GM21529 (cell line): ENCODE measurements around the gene PDZK1.
"Not testable (repeated sequence)": the region's sequence is repeated elsewhere in the genome, so short reads cannot be mapped to it uniquely, and the experiment has no call there.

Experiments
- ATAC-seq: cut with Tn5 transposase; IDR thresholded peaks from one replicate; pipeline ENCODE4 v1.9.1; 2021; ENCODE audit not compliant: unreplicated experiment

The PDZK1 gene

DNA sequence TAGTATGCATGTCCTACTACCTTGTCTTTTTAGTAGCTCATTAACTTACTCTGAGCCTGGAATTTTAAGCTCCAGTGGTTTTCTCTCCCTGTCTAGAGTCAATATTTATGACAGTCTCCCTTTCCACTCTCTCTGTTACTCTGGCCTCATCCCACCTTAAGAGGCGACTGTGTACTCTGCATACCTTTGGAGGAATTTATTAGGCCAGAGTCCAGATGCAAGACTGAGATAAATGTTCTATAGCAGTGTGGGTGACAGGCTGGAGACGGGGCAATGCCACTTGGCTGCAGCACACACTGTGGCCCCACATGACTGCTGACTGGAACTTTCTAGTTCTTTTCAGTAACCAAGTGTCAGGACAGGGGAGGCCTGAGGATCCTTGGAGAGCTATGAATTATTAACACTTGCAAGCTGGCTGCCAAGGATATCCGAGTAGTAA lies 4.1 kb upstream of the PDZK1 start:
- no peak for ATAC-seq

DNA sequence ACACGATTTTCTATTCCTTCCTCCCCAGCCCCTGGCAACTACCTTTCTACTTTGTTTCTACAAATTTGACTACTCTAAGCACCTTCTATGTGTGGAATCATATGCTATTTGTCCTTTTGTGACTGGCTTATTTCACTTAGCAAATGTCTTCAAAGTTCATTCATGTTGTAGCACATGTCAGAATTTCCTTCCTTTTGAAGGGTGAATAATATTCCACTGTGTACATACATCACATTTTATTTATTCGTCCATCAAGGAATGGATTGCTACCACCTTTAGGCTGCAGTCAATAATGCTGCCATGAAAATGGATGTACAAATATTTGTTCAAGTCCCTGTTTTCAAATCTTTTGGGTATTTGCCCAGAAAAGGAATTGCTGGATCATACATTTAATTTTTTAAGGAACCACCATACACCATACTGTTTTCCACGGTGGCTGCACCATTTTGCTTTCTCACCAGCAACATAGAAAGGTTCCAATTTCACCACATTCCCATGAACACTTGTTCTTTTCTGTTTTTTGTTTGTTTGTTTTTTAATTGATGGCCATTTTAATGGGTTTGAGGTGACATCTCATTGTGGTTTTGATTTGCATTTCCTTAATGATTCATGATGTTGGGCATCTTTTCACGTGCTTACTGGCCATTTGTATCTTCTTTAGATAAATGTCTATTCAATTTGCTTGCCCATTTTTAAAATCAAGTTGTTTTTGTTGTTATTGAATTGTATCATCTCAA lies 3.3 kb upstream of the PDZK1 start:
- ATAC-seq, result no peak

DNA sequence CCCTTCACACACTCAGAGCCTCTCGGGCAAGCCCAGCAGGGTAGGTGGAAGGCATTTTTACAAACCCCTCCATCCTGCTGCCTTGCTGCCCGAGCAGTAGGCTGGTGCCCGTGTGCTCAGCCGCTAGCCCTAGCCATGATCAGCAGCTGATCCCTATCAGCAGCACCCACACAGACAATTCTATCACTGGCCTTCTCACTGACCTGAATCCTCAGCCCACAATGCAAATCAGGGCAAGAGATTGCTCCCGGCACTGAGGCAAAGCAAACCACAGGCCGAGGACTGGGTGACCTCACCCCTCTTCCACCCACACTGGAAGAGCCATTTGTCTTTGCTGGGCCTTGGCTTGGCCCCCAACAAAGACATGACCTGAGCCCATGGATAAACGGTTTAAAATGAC lies 895 bp upstream of the PDZK1 start:
- no peak for ATAC-seq

DNA sequence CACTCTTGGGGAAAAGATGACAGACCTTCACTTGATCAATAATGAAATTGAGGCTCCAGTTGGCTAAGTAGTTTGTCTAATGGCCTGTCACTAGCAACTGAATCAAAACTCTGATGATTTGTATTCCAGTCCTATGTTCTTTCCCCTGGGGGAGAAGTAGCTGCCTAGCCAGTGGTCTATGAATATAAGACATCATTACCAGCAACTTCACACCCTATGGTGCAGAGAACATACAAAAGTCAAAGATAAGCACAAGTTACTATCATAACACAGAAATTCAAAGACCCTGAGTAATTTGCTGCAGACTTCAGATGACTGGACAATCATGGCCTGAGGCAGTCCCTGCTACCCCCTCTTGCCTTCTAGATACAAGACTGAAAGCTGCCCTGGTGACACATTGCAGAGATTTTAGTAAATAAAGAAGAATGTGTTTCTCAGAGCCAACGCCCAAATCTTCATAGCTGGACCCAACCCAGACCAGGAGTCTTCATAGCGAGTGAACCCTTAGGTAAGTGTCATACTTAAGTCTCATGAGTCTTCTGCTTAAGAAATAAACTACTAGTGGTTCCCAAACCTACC lies 993 bp downstream of the PDZK1 start:
- no peak for ATAC-seq

DNA sequence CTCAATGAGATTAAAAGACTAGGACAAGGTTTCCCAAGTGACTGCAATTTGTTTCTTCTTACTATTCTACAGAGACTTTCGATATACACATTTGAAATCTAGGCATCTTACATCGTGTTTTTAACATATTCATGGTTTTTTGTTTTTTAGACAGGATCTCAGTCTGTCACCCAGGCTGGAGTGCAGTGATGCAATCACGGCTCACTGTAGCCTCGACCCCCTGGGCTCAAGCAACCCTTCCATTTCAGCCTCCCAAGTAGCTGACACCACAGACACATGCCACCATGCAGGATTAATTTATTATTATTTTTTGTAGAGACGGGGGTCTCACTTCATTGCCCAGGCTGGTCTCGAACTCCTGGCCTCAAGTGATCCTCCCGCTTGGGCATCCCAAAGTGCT lies 1.5 kb downstream of the PDZK1 start:
- ATAC-seq, result no peak

DNA sequence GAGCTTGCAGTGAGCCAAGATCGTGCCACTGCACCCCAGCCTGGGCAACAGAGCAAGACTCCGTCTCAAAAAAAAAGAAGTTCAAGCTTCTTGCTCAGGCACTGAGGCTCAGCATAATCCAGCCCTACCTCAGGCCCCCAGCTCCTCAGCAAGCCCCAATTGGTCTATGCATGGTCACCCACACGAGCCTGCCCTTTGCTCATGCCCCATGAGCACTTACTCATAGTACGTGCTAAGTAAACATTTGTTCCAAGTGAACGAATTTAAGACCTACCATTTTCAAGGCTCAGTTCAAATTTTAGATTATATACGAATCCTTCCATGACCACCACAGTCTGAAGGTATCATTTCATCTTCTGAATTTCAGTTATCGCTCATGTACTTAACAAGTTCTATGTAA lies 4.3 kb downstream of the PDZK1 start:
- no peak for ATAC-seq

DNA sequence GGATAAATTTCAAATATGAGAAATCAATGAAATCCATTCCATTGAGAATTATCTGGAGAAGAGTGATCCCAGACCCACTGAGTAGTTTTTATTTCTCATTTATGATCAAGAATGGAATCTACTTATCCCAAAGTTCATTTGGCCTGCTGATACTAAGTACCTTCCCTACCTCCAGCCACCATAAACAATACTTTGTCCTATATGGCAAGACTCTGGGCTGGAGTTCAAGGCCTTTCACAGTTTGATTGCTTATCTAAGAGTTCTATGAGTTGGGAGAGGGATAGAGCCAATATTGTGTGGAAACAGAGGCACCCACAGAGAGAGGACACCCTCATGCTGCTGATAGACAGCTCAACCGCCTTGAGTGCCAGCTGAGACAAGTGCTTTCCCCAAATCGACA lies 5.1 kb downstream of the PDZK1 start:
- no peak for ATAC-seq

DNA sequence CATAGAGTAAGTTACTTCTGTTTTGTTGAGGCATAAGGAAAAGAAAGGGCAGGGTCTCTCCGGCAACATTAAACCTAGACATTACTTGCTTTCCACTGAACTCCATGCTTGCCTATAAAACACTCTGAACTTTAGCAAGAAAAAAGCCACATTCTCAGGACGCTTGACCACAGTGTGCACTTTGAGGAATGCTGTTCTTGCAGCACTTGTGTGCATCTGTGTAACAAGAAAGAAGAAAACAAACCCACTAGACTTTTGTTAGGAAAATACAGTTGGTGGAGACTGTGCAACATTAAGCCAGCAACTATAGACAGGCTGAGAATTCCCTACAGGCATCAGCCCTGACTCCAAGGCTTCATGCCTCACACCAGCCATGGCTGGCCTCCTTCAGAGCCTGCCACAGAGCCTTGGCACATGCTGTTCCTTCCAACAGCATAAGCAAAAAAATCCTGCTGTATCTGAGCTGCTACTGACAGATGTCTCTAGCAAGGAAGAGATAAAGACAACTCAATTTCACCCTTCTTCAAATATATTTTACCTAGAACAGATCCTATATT lies 5.8 kb downstream of the PDZK1 start:
- no peak for ATAC-seq

DNA sequence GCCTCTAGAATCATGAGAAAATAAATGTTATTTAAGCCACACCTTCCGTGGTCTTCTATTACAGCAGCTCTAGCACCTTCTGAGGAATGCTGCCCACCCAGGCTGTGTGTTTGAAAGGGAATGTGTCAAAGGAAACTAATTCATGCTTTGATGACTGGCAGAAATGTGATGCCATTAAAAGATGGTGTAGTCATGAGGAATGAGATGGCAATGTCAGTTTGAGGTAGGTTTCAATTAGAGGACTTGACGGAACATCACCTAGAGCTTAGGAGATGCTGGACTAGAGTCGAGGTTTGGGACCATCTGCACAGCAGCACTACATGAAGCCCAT lies 10.6 kb downstream of the PDZK1 start:
- ATAC-seq, result no peak

DNA sequence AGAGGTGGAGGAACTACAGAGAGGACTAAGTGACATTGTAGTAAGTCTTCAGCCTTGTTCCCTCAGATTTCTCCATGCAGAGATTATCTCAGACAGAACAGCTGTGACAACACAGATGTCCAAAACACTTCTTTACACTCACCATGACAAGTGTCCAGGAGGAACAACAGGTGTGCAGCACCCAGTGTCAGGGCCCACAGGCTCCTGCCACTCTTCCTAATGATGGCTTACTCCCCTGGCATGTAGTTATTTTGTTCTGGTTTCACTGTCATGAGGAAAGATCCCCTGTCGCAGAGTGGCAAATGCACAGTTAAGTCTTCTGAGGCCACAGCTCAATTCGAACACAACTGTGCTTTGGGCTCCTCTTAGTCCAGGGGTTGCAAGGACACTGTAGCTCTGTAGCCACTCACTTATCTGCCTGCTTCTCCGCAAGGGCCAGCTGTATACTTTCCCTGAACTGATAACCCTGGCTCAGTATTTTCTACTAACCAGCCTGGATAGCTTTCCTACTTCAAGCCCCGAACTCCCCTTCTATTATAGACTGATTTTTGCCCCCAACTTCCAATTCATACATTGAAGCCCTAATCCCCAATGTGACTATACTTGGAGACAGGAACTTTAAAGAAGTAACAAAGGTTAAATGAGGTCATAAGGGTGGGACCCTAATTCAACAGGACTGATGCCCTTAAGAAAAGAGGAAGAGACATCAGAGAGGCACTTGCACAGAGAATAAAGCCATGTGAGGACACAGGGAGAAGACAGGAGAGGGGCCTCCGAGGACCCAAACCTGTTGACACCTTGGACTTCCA lies 11.1 kb downstream of the PDZK1 start:
- no peak for ATAC-seq

DNA sequence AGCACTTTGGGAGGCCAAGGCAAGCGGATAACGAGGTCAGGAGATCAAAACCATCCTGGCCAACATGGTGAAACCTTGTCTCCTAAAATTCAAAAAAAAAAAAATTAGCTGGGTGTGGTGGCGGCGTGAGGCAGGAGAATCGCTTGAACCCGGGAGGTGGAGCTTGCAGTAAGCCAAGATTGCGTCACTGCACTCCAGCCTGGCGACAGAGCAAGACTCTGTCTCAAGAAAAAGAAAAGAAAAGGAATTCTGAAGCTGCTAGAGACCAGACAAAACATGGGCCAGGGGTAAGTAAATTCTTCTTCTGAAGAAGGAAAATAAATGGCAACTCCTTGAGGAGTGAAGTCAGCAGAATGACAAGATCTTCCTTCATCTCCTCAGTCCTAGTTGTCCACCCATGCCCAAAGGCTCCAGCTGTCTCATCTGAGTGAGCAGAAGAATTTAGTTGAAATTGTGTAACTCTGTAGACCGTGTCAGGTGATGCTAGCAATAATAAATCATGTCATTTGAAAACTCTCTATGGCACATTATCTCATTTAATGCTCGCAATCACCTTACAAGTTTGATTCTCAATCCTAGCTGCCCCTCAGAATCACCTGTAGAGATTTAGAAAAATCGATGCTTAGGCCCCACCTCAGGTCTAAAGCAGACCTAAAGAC lies 14.3 kb downstream of the PDZK1 start:
- ATAC-seq, result no peak

DNA sequence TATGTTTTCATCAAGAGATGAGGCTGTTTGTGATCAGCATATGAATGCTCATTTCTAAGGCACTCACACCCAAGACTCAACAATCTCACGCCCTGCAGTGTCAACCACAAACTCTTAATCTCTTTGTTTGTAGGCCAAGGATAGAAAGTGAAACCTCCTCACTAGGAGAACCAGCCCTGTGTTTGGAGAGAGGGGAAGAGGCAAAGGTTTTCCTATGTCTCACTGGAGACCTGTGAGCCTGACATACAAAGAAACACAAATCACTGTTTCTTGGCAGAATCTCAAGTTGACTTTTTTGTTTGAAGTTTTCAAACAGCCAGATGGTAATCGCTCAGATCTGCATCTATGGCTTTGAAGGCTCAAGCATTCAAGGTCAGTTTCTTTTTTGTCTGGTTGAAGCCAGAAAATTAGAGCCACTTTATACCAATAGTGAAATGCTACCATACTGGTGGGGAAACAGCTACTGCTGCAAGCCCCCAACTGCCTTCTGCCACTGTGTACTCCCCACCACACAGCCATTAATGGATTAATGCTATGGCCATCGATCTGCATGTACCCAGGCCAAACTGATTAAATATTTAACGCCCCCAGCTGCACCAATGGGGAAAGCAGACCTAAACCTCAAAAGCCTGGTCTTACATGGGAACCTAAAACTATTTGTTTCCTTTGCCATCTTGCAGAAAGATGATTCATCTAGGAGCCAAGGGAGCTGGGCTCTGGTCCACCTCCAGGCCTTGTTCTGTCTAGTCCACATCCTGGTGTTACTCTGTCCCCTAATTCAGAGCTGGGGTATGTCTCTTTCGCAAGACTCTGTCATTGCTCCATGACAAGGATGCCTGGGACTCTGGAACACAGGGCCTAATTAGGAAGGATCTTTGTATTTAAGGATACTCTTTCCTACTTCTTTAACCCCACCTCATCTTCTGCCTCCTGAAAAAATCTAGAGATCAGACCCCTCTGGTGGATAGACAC lies 16.3 kb downstream of the PDZK1 start:
- peak; percentile 64 for ATAC-seq

DNA sequence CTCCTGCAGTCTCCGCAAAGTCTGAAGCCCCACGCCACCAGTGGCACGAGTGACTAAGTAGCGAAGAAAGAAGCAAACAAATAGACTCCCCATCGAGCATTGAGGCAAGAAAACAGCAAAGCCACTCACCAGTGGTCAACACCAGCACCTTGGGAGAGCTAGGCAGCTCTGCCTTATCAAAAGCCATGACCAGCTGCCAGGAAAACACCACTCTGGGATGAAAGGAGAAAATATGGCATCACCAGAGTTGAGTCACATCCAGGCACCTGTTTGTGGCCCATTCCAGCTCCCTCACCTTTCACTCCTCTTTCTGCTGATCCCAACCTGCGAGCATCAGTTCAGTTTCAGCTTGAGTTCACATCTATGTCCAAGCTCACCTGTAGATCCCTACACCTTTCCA lies 17.2 kb downstream of the PDZK1 start:
- no peak for ATAC-seq

DNA sequence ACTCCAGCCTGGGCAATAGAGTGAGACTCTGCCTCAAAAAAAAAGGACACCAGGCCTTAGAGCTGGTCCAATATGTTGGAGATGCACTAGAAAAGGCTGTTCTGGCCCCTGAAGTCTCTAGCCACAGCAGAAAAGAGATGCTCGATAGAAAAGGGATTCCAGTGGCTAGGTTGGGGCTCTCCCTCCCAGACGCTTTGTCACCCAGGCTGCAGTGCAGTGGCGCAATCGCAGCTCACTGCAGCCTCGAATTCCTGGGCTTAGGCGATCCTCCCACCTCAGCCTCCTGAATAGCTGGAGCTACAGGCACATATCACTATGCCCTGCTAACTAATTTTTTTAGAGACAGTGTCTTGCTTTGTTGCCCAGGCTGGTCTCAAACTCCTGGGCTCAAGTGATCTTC lies 18.2 kb downstream of the PDZK1 start:
- ATAC-seq, result no peak

DNA sequence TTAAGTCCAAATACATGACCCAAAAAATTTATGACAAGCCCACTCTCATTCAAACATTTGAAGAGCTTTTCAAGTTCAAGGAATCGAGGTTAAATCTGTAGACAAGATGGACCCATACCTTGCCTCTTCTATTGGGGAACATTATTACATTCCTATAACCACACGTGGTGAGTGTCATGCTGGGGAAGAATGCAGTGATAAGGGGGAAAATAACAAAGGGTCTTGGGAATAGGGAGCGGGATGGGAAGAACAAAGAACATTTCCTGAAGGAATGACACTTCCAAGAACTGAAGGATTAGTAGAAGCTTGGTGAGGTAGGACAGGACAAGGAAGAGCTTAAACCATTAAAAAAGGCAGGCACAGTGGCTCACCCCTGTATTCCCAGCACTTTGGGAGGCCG lies 18.8 kb downstream of the PDZK1 start:
- ATAC-seq, result no peak

DNA sequence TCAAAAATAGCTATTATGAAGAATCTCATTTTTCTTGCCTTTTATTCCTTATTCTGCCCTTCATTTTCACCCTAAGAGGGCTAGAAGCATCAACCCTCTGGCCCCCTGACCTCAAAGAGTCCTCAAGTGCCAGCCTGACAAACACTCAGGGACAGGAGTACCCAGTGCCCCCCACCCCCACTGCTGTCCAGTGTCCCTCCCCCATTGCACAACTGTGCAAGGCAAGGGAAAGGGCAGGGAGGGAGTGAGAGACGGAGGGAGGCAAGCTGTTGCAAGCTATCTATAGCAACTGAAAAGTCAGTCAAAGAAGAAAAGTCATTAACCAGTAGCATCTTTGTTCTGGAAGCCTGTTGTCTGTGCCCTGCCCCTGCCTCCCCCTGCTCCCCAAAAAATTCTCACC lies 21.1 kb downstream of the PDZK1 start:
- not testable (repeated sequence) for ATAC-seq

DNA sequence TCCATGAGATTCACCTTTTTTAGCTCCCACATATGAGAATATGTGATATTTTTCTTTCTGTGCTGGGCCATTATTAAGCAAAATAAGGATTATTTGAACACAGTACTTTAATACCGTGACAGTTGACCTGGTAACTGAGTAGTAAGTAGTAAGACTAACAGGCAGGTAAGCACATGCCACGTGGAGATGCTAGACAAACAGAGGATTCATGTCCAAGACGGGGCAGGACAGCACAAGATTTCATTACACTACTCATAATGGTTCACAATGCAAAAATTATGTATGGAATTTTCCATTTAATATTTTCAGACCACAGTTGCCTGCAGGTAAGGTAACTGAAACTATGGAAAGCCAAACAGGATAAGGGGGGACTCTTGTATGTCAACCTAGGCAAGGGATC lies 22.3 kb downstream of the PDZK1 start:
- not testable (repeated sequence) for ATAC-seq

DNA sequence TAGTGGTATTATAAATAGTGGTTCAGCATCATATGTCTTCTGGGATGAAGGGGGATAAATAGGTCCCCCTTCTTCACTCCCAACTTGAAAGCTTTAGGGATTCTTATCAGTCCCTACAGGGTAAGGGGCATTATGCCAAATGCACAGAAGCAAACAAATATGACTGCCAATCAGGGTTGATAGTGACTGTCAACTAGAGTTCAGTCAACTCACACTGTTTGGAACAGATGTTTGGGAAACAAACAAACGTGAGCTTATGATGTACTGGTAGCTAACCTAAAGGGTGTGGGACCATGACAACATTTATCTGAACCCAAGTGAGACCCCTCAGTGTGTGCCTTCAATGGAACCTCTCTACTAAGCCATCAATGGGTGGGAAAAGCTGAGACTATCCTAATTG lies 34.0 kb downstream of the PDZK1 start:
- not testable (repeated sequence) for ATAC-seq

DNA sequence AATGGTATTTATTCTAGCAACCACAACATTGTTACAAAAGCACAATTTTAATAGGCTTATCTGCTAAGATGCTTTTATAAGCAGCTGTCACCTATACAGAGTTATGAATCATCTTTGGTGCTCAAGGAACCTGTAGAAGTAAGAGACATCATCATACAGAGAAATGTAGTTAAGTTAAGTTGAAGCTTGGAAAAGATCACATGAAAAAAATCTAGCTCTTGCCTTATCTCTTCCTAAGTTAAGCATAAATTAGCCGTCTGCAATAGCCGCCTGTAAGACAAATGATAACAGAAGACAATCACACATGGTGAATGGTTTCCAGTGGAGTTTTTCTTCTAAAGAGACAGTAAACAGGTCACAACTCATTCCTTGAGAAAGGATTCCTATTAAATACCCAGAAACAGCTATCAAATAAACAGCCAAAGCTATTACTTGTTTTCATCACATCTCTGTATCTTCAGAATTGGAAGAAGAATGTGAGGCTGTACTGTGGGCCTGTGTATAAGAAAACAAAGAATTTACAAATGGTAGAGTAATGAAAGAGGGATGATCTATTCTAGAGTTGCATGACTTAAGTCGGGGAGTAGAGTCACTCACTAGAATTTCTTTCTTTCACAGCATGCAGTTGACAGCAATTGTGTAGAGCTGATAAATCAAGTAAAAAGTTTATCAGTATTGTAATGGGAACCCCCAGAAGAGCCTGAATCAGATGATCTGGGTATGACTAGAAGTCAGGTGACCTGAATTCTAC lies 36.0 kb downstream of the PDZK1 start:
- ATAC-seq, result not testable (repeated sequence)

DNA sequence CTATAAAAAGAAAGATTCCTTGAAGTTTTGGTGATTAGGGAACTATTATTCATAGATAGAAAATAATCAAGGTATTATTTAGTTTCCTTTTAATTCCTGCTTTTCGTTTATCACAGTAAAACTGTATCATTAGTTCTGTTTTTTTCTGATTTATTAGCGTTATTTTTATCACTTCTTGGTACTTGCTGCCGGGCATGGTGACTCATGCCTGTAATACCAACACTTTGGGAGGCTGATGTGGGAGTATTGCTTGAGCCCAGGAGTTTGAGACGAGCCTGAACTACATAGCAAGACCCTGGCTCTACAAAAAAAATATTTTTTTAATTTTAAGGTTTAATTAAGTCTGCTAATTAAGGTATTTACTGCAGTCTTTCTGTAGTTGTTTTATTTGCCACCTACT lies 42.2 kb downstream of the PDZK1 start:
- ATAC-seq, result not testable (repeated sequence)
